ENCODE results near the gene CENPO. TPM values are rescaled to one million over a fixed set of nuclear protein-coding genes. Genes with fewer than 3 reads are reported as not detected.

CENPO gene
- total and polyA plus RNA-seq, 2 of the 4 experiments (the other 2 are of a cell fraction): 20.1 to 27.2 TPM

GRCh38 chr2:24857746-24858145 lies 64.5 kb downstream of the CENPO start:
- H3K4ac ChIP-seq (ENCODE audit: low read depth, low read length): no peak overlapping the region
- peaks cover 2 to 16% of the 10 kb centered on the region in 2 experiments; a peak in 2 of 4 replicates for H3K79me1 ChIP-seq (ENCODE audit: low read depth in 1 of 2, low read length in 2 of 2)
- BruUV-seq (replicated peaks): no TSS peak
- no peak overlapping the region for H4K8ac ChIP-seq (ENCODE audit: low read depth in 2 of 2, low read length in 2 of 2)
- no peaks in the 10 kb centered on the region; the same call in 1 of the 2 replicates for H3K36me3 ChIP-seq (ENCODE audit: control insufficient read depth, insufficient read depth, low read length)
- no peak overlapping the region for H2AFZ ChIP-seq (replicated peaks; ENCODE audit: low read length, poor library complexity)
- no peak overlapping the region for H2BK5ac ChIP-seq (ENCODE audit: low read depth, low read length, poor library complexity, severe bottlenecking)
- dilution Hi-C loops (cut with HindIII; ENCODE audit: low sequenced_read_pairs, unreplicated experiment): no loop called here
- H3K4me3 ChIP-seq (ENCODE audit: insufficient read depth, low read depth, low read length): no peak overlapping the region
- H2AK9ac ChIP-seq (replicated peaks; ENCODE audit: low read depth, low read length, poor library complexity): no peak overlapping the region
- no peak overlapping the region for H4K91ac ChIP-seq (ENCODE audit: insufficient read depth, low read depth, low read length)
- TF ChIP-seq CHD1 (IDR thresholded peaks at IDR 0.05; ENCODE audit: low read depth, low read length) (no peak), MAZ (IDR thresholded peaks at IDR 0.05; ENCODE audit: borderline replicate concordance, low read depth, low read length) (no peak), RCOR1 (IDR thresholded peaks at IDR 0.05; ENCODE audit: insufficient replicate concordance, low read length) (no peak), RAD21 (IDR thresholded peaks at IDR 0.05; ENCODE audit: low read length) (no peak), MAFK (IDR thresholded peaks at IDR 0.05; ENCODE audit: low read depth, low read length) (no peak), CTCF (conservative IDR thresholded peaks at IDR 0.05; ENCODE audit: low read depth, low read length) (no peak), CEBPB (IDR thresholded peaks at IDR 0.05; ENCODE audit: low read depth, low read length) (no peak)
- H3K9ac ChIP-seq (ENCODE audit: low read depth, low read length): no peak overlapping the region
- ChIA-PET CTCF (interaction anchor here (0.6 to 0.7 kb wide), 2 partner anchors 119 to 306 kb away, joined by 3 read pairs; no protein-coding TSS in a partner anchor), POLR2A (ENCODE audit: unreplicated experiment) (no interaction called here)
- ATAC-seq (ENCODE audit: low read depth) (no peak), DNase-seq (no peak)
- WGBS, 2 experiments (ENCODE audit: extremely low coverage in 2 of 2, insufficient read length in 1 of 2): 100% methylated on average over 2 of the region's 6 CpGs; no CpG with 5 or more reads in 1 of the 2 experiments
- H3K4me2 ChIP-seq (ENCODE audit: low read depth, low read length): no peak overlapping the region
- H3K23ac ChIP-seq (ENCODE audit: low read depth, low read length): no peak overlapping the region
- no peaks in the 10 kb centered on the region for H3K27me3 ChIP-seq (ENCODE audit: control insufficient read depth, insufficient read depth, low read length)
- no peak overlapping the region for H2BK120ac ChIP-seq (ENCODE audit: low read depth, low read length)
- peaks cover 20% of the 10 kb centered on the region for H3K9me1 ChIP-seq (ENCODE audit: insufficient read depth, low read length)
- no peak overlapping the region for H2AK5ac ChIP-seq (ENCODE audit: low read depth, low read length)
- H2BK15ac ChIP-seq (ENCODE audit: low read depth, low read length): no peak overlapping the region
- no peak overlapping the region for H4K5ac ChIP-seq (ENCODE audit: low read depth, low read length)
- H3K14ac ChIP-seq (replicated peaks; ENCODE audit: low read depth, low read length): no peak overlapping the region
- H3K9me3 ChIP-seq (ENCODE audit: control insufficient read depth, insufficient read depth, low read length): no peaks in the 10 kb centered on the region
- H3K18ac ChIP-seq (ENCODE audit: low read depth, low read length): no peak overlapping the region; the same call in 1 of the 2 replicates
- H3K27ac ChIP-seq (ENCODE audit: insufficient read depth, low read length): no peak overlapping the region
- no peak overlapping the region for H3K56ac ChIP-seq (ENCODE audit: extremely low read depth, insufficient read depth, low read length)
- intact Hi-C loops (cut with micrococcal nuclease): no loop called here
- H3K4me1 ChIP-seq (ENCODE audit: control insufficient read depth, insufficient read depth, low read length): peaks cover 26% of the 10 kb centered on the region
- in situ Hi-C loops (cut with MboI; ENCODE audit: low sequenced_read_pairs): no loop called here
- H2BK20ac ChIP-seq (ENCODE audit: low read depth, low read length): no peak overlapping the region
- 0 out of 2 replicates have a peak, but pooled peaks cover 3% of the 10 kb centered on the region for H4K20me1 ChIP-seq (ENCODE audit: insufficient read depth, low read length)
